ENCODE results near the gene STK38.
A peak's percentile ranks its signal among the peaks of the same experiment; 100 is the strongest.
"Not testable (repeated sequence)": the region's sequence is repeated elsewhere in the genome, so short reads cannot be mapped to it uniquely, and the experiment has no call there.

The STK38 gene

DNA sequence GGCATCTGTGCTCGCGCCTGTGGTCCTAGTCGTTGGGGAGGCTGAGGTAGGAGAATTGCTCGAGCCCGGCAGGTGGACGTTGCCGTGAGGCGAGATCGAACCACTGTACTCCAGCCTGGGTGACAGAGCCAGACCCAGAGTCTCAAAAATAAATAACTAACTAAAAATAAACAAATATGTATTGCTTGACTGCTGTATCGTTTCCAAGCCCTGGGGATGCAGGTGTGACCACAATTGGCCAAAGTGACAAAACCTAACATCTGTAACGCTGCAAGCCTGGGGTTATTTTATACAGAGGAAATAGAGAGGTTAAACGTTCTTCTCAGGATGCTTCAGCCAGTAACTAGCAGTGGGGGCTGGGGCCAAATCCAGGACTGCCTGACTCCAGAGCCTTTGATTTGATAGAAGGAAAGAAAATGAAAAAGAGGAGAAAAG is 45.0 kb upstream of the STK38 start:
- POLR2A ChIA-PET: no interaction called here
- Histone ChIP-seq H3K36me3 (ENCODE audit: control insufficient read depth in 4 of 4, insufficient read depth in 4 of 4, low read length in 3 of 4) (peaks cover 4 to 13% (median 7%) of the 10 kb centered on the region in 4 experiments), H3K4me1 (ENCODE audit: control extremely low read depth in 1 of 4, control insufficient read depth in 4 of 4, insufficient read depth in 4 of 4, low read length in 3 of 4) (peaks cover 11 to 31% (median 20%) of the 10 kb centered on the region in 4 experiments), H3K27me3 (replicated peaks in 2 of 5; ENCODE audit: control insufficient read depth in 4 of 5, insufficient read depth in 5 of 5, low read length in 4 of 5) (no peaks in the 10 kb centered on the region), H3K4me3 (ENCODE audit: control insufficient read depth in 1 of 7, extremely low read depth in 1 of 7, insufficient read depth in 4 of 7, low read depth in 2 of 7, low read length in 6 of 7) (no peak overlapping the region), H3K27ac (ENCODE audit: insufficient read depth in 1 of 2, low read depth in 1 of 2, low read length in 2 of 2, poor library complexity in 1 of 2, severe bottlenecking in 2 of 2) (no peak overlapping the region), H3K9me3 (ENCODE audit: control extremely low read depth in 1 of 5, control insufficient read depth in 4 of 5, insufficient read depth in 2 of 5, low read depth in 1 of 5, low read length in 4 of 5) (no peaks in the 10 kb centered on the region)
- WGBS (ENCODE audit: insufficient coverage): 58% methylated on average over 5 of the region's 12 CpGs
- CTCF ChIA-PET: interaction anchor here (1.1 kb wide), 1 partner anchor 167 kb away, joined by 3 read pairs; no protein-coding TSS in a partner anchor
- peak in 2 of 3 donors; percentile 64 to 71 for DNase-seq

GRCh38 chr6:36590237-36590636 is 43.0 kb upstream of the STK38 start:
- Histone ChIP-seq H3K27ac (ENCODE audit: insufficient read depth in 1 of 2, low read depth in 1 of 2, low read length in 2 of 2, poor library complexity in 1 of 2, severe bottlenecking in 2 of 2) (no peak overlapping the region), H3K9me3 (ENCODE audit: control extremely low read depth in 1 of 5, control insufficient read depth in 4 of 5, insufficient read depth in 2 of 5, low read depth in 1 of 5, low read length in 4 of 5) (no peaks in the 10 kb centered on the region), H3K36me3 (ENCODE audit: control insufficient read depth in 4 of 4, insufficient read depth in 4 of 4, low read length in 3 of 4) (no peaks in the 10 kb centered on the region), H3K4me3 (ENCODE audit: control insufficient read depth in 1 of 7, extremely low read depth in 1 of 7, insufficient read depth in 4 of 7, low read depth in 2 of 7, low read length in 6 of 7) (no peak overlapping the region), H3K27me3 (replicated peaks in 2 of 5; ENCODE audit: control insufficient read depth in 4 of 5, insufficient read depth in 5 of 5, low read length in 4 of 5) (no peaks in the 10 kb centered on the region), H3K4me1 (ENCODE audit: control extremely low read depth in 1 of 4, control insufficient read depth in 4 of 4, insufficient read depth in 4 of 4, low read length in 3 of 4) (peaks cover 5 to 21% (median 14%) of the 10 kb centered on the region in 4 experiments)
- DNase-seq: no peak
- ChIA-PET POLR2A (interaction anchor here (0.6 kb wide), 1 partner anchor 46 kb away, joined by 5 read pairs; no protein-coding TSS in a partner anchor), CTCF (no interaction called here)
- WGBS (ENCODE audit: insufficient coverage): 100% methylated on average over 1 of the region's 1 CpG

GRCh38 chr6:36589025-36589400 is 41.7 kb upstream of the STK38 start:
- H3K27me3 ChIP-seq (replicated peaks in 2 of 5; ENCODE audit: control insufficient read depth in 4 of 5, insufficient read depth in 5 of 5, low read length in 4 of 5); H3K9me3 ChIP-seq (ENCODE audit: control extremely low read depth in 1 of 5, control insufficient read depth in 4 of 5, insufficient read depth in 2 of 5, low read depth in 1 of 5, low read length in 4 of 5); POLR2A ChIA-PET; H3K27ac ChIP-seq (ENCODE audit: insufficient read depth in 1 of 2, low read depth in 1 of 2, low read length in 2 of 2, poor library complexity in 1 of 2, severe bottlenecking in 2 of 2); CTCF ChIA-PET; H3K36me3 ChIP-seq (ENCODE audit: control insufficient read depth in 4 of 4, insufficient read depth in 4 of 4, low read length in 3 of 4); DNase-seq; H3K4me3 ChIP-seq (ENCODE audit: control insufficient read depth in 1 of 7, extremely low read depth in 1 of 7, insufficient read depth in 4 of 7, low read depth in 2 of 7, low read length in 6 of 7): not testable (repeated sequence)
- peaks cover 5 to 21% (median 14%) of the 10 kb centered on the region in 4 experiments for H3K4me1 ChIP-seq (ENCODE audit: control extremely low read depth in 1 of 4, control insufficient read depth in 4 of 4, insufficient read depth in 4 of 4, low read length in 3 of 4)
- WGBS (ENCODE audit: insufficient coverage): 100% methylated on average over 7 of the region's 9 CpGs

DNA sequence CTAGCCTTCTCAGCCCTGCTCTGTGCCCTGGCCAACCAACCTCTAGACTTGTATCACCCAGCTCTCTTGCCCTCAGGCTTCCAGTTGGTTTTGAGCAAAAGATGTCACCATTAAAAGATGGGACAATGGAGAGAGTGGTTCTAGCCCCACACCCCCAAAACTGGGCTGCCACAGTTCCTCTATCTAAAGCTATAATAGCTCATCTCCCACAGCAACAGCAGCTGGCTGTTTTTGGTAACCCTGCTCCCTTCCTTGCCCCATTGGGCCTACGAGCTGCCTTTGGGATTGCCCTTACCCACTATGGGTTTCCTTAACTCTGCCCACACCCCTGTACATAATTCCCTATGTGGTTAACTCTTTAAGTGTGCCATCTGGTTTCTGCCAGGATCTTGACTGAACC is 39.3 kb upstream of the STK38 start:
- CTCF ChIA-PET: interaction anchor here (0.6 to 1.0 kb wide), 2 partner anchors 9 to 155 kb away, joined by 3 read pairs; no protein-coding TSS in a partner anchor
- no CpG with 5 or more reads among the region's 1 CpG for WGBS (ENCODE audit: insufficient coverage)
- no peaks in the 10 kb centered on the region for H3K9me3 ChIP-seq (ENCODE audit: control extremely low read depth in 1 of 5, control insufficient read depth in 4 of 5, insufficient read depth in 2 of 5, low read depth in 1 of 5, low read length in 4 of 5)
- no peak for DNase-seq
- H3K4me1 ChIP-seq (ENCODE audit: control extremely low read depth in 1 of 4, control insufficient read depth in 4 of 4, insufficient read depth in 4 of 4, low read length in 3 of 4): peaks cover 0 to 3% (median 0%) of the 10 kb centered on the region in 4 experiments
- H3K4me3 ChIP-seq (ENCODE audit: control insufficient read depth in 1 of 7, extremely low read depth in 1 of 7, insufficient read depth in 4 of 7, low read depth in 2 of 7, low read length in 6 of 7): no peak overlapping the region
- no peak overlapping the region for H3K27ac ChIP-seq (ENCODE audit: insufficient read depth in 1 of 2, low read depth in 1 of 2, low read length in 2 of 2, poor library complexity in 1 of 2, severe bottlenecking in 2 of 2)
- H3K27me3 ChIP-seq (replicated peaks in 2 of 5; ENCODE audit: control insufficient read depth in 4 of 5, insufficient read depth in 5 of 5, low read length in 4 of 5): peaks cover 0 to 2% (median 0%) of the 10 kb centered on the region in 5 experiments
- H3K36me3 ChIP-seq (ENCODE audit: control insufficient read depth in 4 of 4, insufficient read depth in 4 of 4, low read length in 3 of 4): no peaks in the 10 kb centered on the region
- POLR2A ChIA-PET: interaction anchor here (0.8 kb wide), 1 partner anchor 12 kb away, joined by 3 read pairs; no protein-coding TSS in a partner anchor

DNA sequence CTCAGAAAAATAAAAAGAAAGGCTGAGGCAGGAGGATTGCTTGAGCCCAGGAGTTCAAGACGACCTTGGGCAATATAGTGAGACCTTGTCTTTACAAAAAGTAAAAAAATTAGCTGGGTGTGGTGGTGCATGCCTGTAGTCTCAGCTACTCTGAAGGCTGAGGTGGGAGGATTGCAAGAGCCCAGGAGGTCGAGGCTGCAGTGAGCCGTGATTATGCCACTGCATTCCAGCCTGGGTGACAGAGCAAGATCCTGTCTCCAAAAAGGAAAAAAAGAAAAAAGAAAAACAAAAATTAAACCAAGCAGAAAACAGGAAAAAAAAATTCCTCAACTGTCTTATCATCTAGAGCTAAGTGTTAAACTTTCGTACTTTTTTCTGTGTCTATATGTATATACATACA is 34.4 kb upstream of the STK38 start:
- peaks cover 0 to 11% (median 4%) of the 10 kb centered on the region in 4 experiments for H3K4me1 ChIP-seq (ENCODE audit: control extremely low read depth in 1 of 4, control insufficient read depth in 4 of 4, insufficient read depth in 4 of 4, low read length in 3 of 4)
- H3K4me3 ChIP-seq (ENCODE audit: control insufficient read depth in 1 of 7, extremely low read depth in 1 of 7, insufficient read depth in 4 of 7, low read depth in 2 of 7, low read length in 6 of 7): no peak overlapping the region
- no peaks in the 10 kb centered on the region for H3K36me3 ChIP-seq (ENCODE audit: control insufficient read depth in 4 of 4, insufficient read depth in 4 of 4, low read length in 3 of 4)
- H3K9me3 ChIP-seq (ENCODE audit: control extremely low read depth in 1 of 5, control insufficient read depth in 4 of 5, insufficient read depth in 2 of 5, low read depth in 1 of 5, low read length in 4 of 5): no peaks in the 10 kb centered on the region
- 100% methylated on average over 3 of the region's 4 CpGs for WGBS (ENCODE audit: insufficient coverage)
- ChIA-PET POLR2A (no interaction called here), CTCF (interaction anchor here (1.2 kb wide), 1 partner anchor 21 kb away, joined by 3 read pairs; no protein-coding TSS in a partner anchor)
- H3K27me3 ChIP-seq (replicated peaks in 2 of 5; ENCODE audit: control insufficient read depth in 4 of 5, insufficient read depth in 5 of 5, low read length in 4 of 5): peaks cover 0 to 2% (median 0%) of the 10 kb centered on the region in 5 experiments
- DNase-seq: no peak
- H3K27ac ChIP-seq (ENCODE audit: insufficient read depth in 1 of 2, low read depth in 1 of 2, low read length in 2 of 2, poor library complexity in 1 of 2, severe bottlenecking in 2 of 2): no peak overlapping the region

- H3K27ac ChIP-seq (ENCODE audit: insufficient read depth in 1 of 2, low read depth in 1 of 2, low read length in 2 of 2, poor library complexity in 1 of 2, severe bottlenecking in 2 of 2): no peak overlapping the region
- H3K9me3 ChIP-seq (ENCODE audit: control extremely low read depth in 1 of 5, control insufficient read depth in 4 of 5, insufficient read depth in 2 of 5, low read depth in 1 of 5, low read length in 4 of 5): no peaks in the 10 kb centered on the region
- peaks cover 0 to 11% (median 4%) of the 10 kb centered on the region in 4 experiments for H3K4me1 ChIP-seq (ENCODE audit: control extremely low read depth in 1 of 4, control insufficient read depth in 4 of 4, insufficient read depth in 4 of 4, low read length in 3 of 4)
- DNase-seq: no peak
- no peaks in the 10 kb centered on the region for H3K36me3 ChIP-seq (ENCODE audit: control insufficient read depth in 4 of 4, insufficient read depth in 4 of 4, low read length in 3 of 4)
- peak overlapping the region in 1 of 7 experiments; percentile 26 for H3K4me3 ChIP-seq (ENCODE audit: control insufficient read depth in 1 of 7, extremely low read depth in 1 of 7, insufficient read depth in 4 of 7, low read depth in 2 of 7, low read length in 6 of 7)
- WGBS (ENCODE audit: insufficient coverage): 100% methylated on average over 3 of the region's 8 CpGs
- peaks cover 0 to 2% (median 0%) of the 10 kb centered on the region in 5 experiments for H3K27me3 ChIP-seq (replicated peaks in 2 of 5; ENCODE audit: control insufficient read depth in 4 of 5, insufficient read depth in 5 of 5, low read length in 4 of 5)
- POLR2A ChIA-PET: interaction anchor here (1.1 kb wide), 1 partner anchor 34 kb away, joined by 4 read pairs; no protein-coding TSS in a partner anchor
- CTCF ChIA-PET: interaction anchor here (1.0 to 2.8 kb wide), 13 partner anchors 9 to 158 kb away, joined by 3 to 15 read pairs (median 4); no protein-coding TSS in a partner anchor
These were observed 32.9 kb upstream of the STK38 start for GRCh38 chr6:36580184-36580526.

DNA sequence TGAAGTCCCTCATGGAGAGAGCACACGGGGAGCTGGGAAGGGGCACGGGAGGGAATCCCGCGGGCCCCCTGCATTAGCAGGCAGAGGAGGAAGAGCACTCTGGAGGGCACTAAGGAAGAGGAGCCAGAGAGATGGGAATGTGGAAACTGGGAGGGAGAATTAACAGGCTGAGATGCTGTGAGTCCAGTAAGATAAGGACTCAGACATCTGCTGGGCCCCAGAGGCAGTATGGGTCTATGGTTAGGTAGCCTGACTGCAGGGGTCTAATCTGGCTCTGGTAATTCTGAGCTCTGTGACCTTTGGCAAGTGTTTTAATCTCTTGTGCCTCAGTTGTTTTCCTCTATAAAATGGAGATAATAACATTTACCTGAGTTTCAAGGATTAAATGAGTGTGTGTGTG is 31.2 kb upstream of the STK38 start:
- H3K9me3 ChIP-seq (ENCODE audit: control extremely low read depth in 1 of 5, control insufficient read depth in 4 of 5, insufficient read depth in 2 of 5, low read depth in 1 of 5, low read length in 4 of 5): peaks cover 0 to 2% (median 0%) of the 10 kb centered on the region in 5 experiments
- H3K36me3 ChIP-seq (ENCODE audit: control insufficient read depth in 4 of 4, insufficient read depth in 4 of 4, low read length in 3 of 4): no peaks in the 10 kb centered on the region
- no peak overlapping the region for H3K4me3 ChIP-seq (ENCODE audit: control insufficient read depth in 1 of 7, extremely low read depth in 1 of 7, insufficient read depth in 4 of 7, low read depth in 2 of 7, low read length in 6 of 7)
- H3K27ac ChIP-seq (ENCODE audit: insufficient read depth in 1 of 2, low read depth in 1 of 2, low read length in 2 of 2, poor library complexity in 1 of 2, severe bottlenecking in 2 of 2): no peak overlapping the region
- H3K27me3 ChIP-seq (replicated peaks in 2 of 5; ENCODE audit: control insufficient read depth in 4 of 5, insufficient read depth in 5 of 5, low read length in 4 of 5): no peaks in the 10 kb centered on the region
- H3K4me1 ChIP-seq (ENCODE audit: control extremely low read depth in 1 of 4, control insufficient read depth in 4 of 4, insufficient read depth in 4 of 4, low read length in 3 of 4): peaks cover 0 to 8% (median 4%) of the 10 kb centered on the region in 4 experiments
- ChIA-PET POLR2A (no interaction called here), CTCF (interaction anchor here (1.1 to 2.8 kb wide), 7 partner anchors 13 to 156 kb away, joined by 3 to 15 read pairs (median 7); no protein-coding TSS in a partner anchor)
- no peak for DNase-seq
- WGBS (ENCODE audit: insufficient coverage): 100% methylated on average over 4 of the region's 4 CpGs

Measured in common myeloid progenitor, CD34-positive (primary cell).